GM19035 (cell line): ENCODE results near the gene SLC4A11.
"Not testable (repeated sequence)": the region's sequence is repeated elsewhere in the genome, so short reads cannot be mapped to it uniquely, and the experiment has no call there.

Experiments
- ATAC-seq: cut with Tn5 transposase; IDR thresholded peaks from one replicate; pipeline ENCODE4 v1.9.1; 2021; ENCODE audit not compliant: unreplicated experiment

The SLC4A11 gene

DNA sequence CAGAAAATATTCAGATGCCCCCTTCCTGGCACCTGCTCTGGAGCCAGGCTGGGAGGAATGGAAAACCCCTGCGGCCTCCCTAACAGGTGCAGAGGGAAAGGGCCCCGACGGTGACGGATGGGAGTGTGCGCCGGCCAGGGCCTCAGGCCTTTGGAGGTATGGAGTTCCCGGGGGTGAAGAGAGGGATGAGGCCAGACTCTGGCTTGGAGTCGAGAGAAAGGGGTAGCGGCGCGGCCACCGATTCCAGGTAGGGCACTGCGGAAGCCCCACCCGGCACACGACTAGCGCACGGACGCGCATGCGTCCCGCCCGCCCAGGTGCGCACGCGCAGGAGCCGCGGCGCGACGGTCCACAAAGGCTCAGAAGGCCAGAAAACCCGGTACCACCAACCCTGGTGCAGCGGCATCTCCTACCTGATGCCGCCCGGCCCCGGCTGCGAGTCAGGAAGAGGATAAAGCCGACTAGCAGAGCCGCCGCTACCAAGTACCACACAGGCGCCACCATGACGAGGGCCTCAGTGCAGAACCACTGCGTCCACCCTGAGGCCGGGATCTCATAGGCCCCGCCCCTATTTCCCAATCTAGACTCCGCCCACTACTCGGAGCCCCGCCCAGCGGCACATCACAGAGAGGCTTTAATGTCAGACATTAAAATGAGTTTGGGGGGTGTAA, 34.7 kb downstream of the SLC4A11 start, which contains the start of gene DDRGK1:
Gene DDRGK1, minus strand, starts transcription at position 559 of the 671 bp plus-strand sequence. Its CDS starts 55 bp downstream, at position 504.
- ATAC-seq = peak; percentile 78

DNA sequence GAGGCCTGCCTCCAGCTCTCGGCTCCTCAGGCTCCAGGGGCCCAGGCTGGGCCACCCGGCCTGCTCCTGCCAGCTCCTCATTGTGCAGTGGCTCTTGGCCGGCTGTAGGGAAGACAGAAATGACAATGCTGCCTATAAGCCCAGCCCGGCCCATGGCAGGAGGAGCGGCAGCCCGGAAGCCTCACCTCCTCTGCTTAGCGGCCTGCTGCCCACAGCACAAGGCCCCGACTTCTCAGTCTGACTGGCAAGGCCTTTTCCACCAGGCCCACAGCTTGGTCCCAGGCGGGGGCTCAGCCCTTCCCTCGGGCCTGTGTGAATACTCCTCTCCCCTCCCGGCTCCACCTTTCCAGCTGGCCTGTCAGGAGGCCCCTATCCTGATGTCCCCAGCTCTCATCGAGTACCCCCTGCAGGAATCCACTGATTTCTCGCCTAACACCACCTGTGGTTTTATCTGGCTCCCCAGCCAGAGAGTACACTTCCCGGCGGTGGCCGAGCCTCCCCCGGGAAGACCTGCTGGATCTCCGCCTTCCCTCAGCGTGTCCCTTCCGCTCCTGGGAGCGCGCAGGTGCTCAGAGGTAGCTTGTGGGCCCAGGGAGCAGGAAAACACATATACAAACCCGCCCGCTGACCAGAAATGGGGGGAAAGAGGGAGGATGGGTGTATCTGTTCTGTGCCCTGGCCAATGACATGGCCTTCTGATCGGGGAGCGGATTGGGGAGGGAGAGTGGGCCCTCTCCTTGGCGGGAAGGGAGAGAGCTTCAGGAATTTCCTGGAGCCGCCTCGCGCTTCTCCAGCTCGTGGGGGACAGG, 35.5 kb downstream of the SLC4A11 start:
- peak; percentile 21 for ATAC-seq

GRCh38 chr20:3202965-3203314, 36.0 kb downstream of the SLC4A11 start:
- ATAC-seq = no peak

- no peak for ATAC-seq
Measured at GRCh38 chr20:3199976-3200755, 38.8 kb downstream of the SLC4A11 start.

DNA sequence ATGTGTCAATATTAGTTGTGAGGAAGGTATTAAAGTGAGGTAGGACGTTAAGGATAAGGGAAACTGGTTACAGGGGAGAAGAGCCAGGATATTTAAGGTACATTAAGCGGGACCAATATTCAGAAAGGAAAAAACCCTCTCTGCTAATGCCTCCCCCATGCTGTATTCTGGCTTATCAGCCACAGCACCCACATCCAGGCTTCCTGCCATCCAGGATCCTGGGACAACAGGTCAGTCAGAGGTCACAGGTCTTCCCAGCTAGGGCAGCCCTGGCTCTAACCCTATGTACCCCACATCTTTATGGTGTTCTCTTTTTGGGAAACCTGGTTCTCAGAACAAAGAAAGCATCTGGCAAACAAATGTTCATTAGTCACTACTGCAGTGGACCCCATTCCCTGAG, 39.8 kb downstream of the SLC4A11 start:
- no peak for ATAC-seq

DNA sequence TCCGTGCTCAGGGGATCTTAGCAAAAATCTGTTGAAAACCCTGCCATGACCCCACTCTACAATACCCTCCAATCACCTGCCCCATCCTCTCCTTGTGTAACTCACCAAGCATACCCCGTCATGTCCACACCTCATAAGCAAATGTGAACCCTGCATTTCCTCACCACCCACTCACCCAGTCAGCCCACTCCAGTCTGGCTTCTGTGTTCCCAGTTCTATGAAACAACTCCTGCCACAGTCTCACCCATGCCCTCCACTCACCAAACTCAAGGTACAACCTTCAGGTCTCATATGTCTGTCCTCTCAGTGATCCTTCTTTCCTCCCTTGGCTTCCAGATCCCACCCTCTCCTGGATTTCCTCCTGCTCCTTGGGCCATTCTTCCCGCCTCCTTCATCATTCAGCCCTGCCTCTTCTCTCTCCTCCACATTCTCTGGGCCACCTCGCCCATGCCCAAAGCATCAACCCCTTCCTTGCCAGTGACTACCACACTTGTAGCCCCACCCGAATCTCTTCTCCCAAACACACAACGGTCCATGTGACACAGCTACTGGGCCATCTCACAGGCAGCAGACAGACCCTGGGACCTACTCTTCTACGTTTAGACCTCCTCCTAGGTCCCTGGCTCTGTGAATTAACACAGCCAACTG, 43.3 kb downstream of the SLC4A11 start:
- ATAC-seq = no peak

- no peak for ATAC-seq
Measured at GRCh38 chr20:3194617-3195280, 44.2 kb downstream of the SLC4A11 start.

DNA sequence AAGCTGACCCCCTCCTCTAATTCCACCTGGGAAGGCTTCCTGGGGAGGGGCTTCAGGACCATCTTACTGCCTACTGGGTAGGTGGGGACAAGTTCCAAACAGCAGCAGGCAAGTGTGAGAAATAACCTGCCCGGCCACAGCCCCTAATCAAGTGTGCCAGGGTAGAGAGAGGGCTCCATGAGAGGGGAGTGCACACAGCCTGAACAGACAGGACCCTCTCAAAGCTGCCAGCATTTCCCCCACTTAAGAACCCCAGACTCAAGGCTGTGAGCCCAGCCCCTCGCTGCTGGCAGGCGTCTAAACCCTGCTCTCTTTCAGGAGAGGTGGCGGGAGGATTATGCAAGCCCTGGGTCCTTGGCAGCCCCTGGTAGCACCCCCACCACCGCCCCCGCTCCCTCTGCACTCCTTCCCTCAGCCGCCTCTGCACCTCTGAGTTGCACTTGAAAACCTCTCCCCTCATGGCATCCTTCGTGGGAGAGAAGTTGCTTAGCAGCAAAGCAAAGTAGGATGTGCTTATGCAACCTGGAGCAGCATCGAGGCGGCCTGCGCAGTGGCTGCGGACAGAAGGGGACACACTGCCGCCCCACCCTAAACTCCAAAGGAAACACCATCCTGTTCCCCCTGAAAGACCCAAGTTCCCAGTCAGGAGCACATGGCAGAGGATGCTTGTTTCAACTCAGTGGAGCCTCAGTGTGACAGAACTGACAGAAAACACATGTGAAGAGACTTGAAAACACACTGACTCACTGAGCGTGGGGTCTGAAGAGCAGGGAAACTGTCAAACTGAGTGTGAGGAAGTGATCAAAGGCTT, 45.0 kb downstream of the SLC4A11 start:
- ATAC-seq = no peak

GRCh38 chr20:3192226-3193015, 46.6 kb downstream of the SLC4A11 start:
- ATAC-seq = no peak

DNA sequence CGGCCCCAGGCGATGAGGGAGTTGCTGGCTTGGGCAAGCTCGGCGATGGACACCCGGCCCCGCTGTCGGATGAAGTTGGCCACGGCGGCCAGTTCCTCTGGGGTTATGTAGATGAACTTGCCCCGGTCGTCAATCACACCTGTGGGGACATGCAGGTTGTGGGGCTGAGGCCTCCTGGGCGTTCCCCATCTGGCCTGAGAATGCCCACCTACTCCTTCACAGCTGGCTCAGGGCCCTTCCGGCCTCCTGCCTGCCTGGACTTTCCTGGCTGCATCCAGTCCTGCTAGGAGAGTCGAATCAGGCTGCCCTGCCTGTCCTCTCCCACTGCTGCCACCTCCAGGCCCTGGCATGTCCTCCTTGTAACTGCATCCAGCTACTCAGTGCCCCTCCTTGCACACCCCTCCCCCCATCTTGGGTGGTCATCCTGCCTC, 48.3 kb downstream of the SLC4A11 start:
- no peak for ATAC-seq

DNA sequence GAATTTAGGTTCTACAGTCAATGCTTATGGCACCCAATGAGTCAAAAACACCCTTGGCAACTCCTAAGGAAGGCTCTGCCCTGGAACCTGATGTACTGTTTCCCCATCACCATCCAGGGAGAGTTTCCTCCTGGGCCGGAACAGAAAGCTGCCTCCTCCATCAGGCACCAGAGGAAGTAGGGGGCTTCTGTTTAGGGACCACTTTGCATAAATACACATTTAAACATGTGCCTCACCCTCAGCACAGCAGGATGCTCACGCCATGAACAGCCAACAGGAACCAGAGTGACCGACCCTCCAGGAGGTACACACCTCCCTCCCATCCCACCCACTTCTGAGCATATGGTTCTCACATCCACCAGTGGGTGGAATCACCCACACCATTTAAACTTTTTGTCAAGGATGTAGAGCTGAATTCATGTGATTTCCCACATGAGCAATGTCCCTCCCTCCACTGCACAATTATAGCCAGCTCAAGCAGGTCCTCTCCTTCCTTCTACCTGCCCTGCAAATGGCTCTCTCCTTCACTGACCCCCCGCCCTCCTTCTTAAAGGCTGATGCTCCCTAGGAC, 49.3 kb downstream of the SLC4A11 start:
- no peak for ATAC-seq

GRCh38 chr20:3188823-3189413, 50.1 kb downstream of the SLC4A11 start:
- ATAC-seq = no peak

DNA sequence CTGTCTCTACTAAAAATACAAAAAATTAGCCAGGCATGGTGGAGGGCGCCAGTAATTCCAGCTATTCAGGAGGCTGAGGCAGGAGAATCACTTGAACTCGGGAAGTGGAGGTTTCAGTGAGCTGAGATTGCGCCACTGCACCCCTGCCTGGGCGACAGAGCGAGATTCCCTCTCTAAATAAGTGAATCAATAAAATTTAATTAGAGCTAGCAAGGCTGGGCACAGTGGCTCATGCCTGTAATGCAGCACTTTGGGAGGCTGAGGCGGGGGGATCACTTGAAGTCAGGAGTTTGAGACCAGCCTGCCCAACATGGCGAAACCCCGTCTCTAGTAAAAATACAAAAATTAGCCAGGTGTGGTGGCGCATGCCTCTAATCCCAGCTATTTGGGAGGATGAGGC, 51.1 kb downstream of the SLC4A11 start:
- ATAC-seq = not testable (repeated sequence)

GRCh38 chr20:3183896-3184612, 54.9 kb downstream of the SLC4A11 start:
- no peak for ATAC-seq

GRCh38 chr20:3182429-3182828, 56.6 kb downstream of the SLC4A11 start:
- ATAC-seq = not testable (repeated sequence)

DNA sequence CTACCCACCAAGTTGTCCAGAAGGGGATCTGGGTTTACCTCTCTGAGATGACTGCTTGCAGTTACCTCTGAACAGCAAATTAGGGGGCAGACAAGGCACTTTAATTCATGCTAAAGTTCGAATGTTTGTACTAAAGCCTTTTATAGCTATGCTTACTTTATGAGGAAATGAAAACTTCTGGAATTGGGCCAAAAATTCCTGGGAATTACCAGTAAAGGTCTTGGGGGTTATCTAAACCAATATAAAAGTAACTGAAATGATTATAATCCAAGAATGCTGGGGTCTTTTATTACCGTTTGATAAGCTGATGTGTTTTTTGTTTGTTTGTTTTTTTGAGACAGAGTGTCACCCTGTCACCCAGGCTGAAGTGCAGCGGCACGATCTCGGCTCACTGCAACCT, 57.7 kb downstream of the SLC4A11 start:
- ATAC-seq = no peak

- ATAC-seq = no peak
Measured at GRCh38 chr20:3180319-3180718, 58.7 kb downstream of the SLC4A11 start.
